ENCODE data around the gene SOSTDC1. TPM values are rescaled to one million over a fixed set of nuclear protein-coding genes. Genes with fewer than 3 reads are reported as not detected.
"Not testable (repeated sequence)": the region's sequence is repeated elsewhere in the genome, so short reads cannot be mapped to it uniquely, and the experiment has no call there.

Gene SOSTDC1
- polyA plus RNA-seq, 6 donors from 2014 or later = not detected

- Mint-ChIP-seq H3K27ac (no peak overlapping the region), H3K27me3 (peaks cover 0 to 8% (median 4%) of the 10 kb centered on the region in 3 donors), H3K4me1 (no peaks in the 10 kb centered on the region), H3K36me3 (no peaks in the 10 kb centered on the region), H3K4me3 (no peak overlapping the region), H3K9me3 (no peaks in the 10 kb centered on the region)
- ATAC-seq (ENCODE audit: low read depth in 2 of 2) = no peak
- DNase-seq = no peak
Observed at GRCh38 chr7:16447876-16448275, 17.7 kb downstream of the SOSTDC1 start.

- Mint-ChIP-seq H3K27ac (no peak overlapping the region), H3K36me3 (no peaks in the 10 kb centered on the region), H3K4me1 (no peaks in the 10 kb centered on the region), H3K27me3 (peaks cover 0 to 2% (median 0%) of the 10 kb centered on the region in 3 donors), H3K9me3 (no peaks in the 10 kb centered on the region), H3K4me3 (no peak overlapping the region)
- DNase-seq (no peak), ATAC-seq (ENCODE audit: low read depth in 2 of 2) (no peak)
Observed at GRCh38 chr7:16446508-16446907, 19.0 kb downstream of the SOSTDC1 start.

- not testable (repeated sequence) for H3K4me1 Mint-ChIP-seq; H3K36me3 Mint-ChIP-seq; H3K4me3 Mint-ChIP-seq; DNase-seq; H3K27me3 Mint-ChIP-seq; H3K27ac Mint-ChIP-seq; ATAC-seq (ENCODE audit: low read depth in 2 of 2); H3K9me3 Mint-ChIP-seq
Observed at GRCh38 chr7:16443871-16444270, 21.7 kb downstream of the SOSTDC1 start.

- no peaks in the 10 kb centered on the region for H3K9me3 Mint-ChIP-seq
- no peak overlapping the region for H3K4me3 Mint-ChIP-seq
- ATAC-seq (ENCODE audit: low read depth in 2 of 2) (no peak), DNase-seq (no peak)
- no peaks in the 10 kb centered on the region for H3K36me3 Mint-ChIP-seq
- H3K4me1 Mint-ChIP-seq = no peaks in the 10 kb centered on the region
- H3K27ac Mint-ChIP-seq = no peak overlapping the region
- H3K27me3 Mint-ChIP-seq = no peaks in the 10 kb centered on the region
Observed at GRCh38 chr7:16438988-16439387, 26.6 kb downstream of the SOSTDC1 start.

- H3K27ac Mint-ChIP-seq = peak overlapping the region in 1 of 6 donors; percentile 76
- H3K9me3 Mint-ChIP-seq = no peaks in the 10 kb centered on the region
- H3K4me1 Mint-ChIP-seq = no peaks in the 10 kb centered on the region
- H3K36me3 Mint-ChIP-seq = no peaks in the 10 kb centered on the region
- no peak for ATAC-seq (ENCODE audit: low read depth in 2 of 2)
- H3K4me3 Mint-ChIP-seq = no peak overlapping the region
- no peak for DNase-seq
- H3K27me3 Mint-ChIP-seq = no peaks in the 10 kb centered on the region
Observed at GRCh38 chr7:16436306-16436705, 29.2 kb downstream of the SOSTDC1 start.

- H3K27me3 Mint-ChIP-seq = peaks cover 0 to 6% (median 0%) of the 10 kb centered on the region in 3 donors
- DNase-seq (no peak), ATAC-seq (ENCODE audit: low read depth in 2 of 2) (no peak)
- H3K4me3 Mint-ChIP-seq = no peak overlapping the region
- H3K9me3 Mint-ChIP-seq = no peaks in the 10 kb centered on the region
- H3K36me3 Mint-ChIP-seq = no peaks in the 10 kb centered on the region
- no peaks in the 10 kb centered on the region for H3K4me1 Mint-ChIP-seq
- no peak overlapping the region for H3K27ac Mint-ChIP-seq
Observed at GRCh38 chr7:16433568-16434122, 31.9 kb downstream of the SOSTDC1 start.

GRCh38 chr7:16432425-16432731 lies 33.2 kb downstream of the SOSTDC1 start:
- DNase-seq = no peak

GRCh38 chr7:16431646-16432424 lies 33.7 kb downstream of the SOSTDC1 start:
- Mint-ChIP-seq H3K27ac (no peak overlapping the region), H3K4me1 (no peaks in the 10 kb centered on the region), H3K4me3 (no peak overlapping the region), H3K36me3 (no peaks in the 10 kb centered on the region), H3K9me3 (no peaks in the 10 kb centered on the region), H3K27me3 (peaks cover 0 to 9% (median 0%) of the 10 kb centered on the region in 3 donors)
- ATAC-seq (ENCODE audit: low read depth in 2 of 2) (peak; percentile 69 to 73), DNase-seq (peak; percentile 8)

More at GRCh38 chr7:16432425-16432731, 33.2 kb downstream of the SOSTDC1 start:
- no peak for ATAC-seq (ENCODE audit: low read depth in 2 of 2)
- peaks cover 0 to 9% (median 0%) of the 10 kb centered on the region in 3 donors for H3K27me3 Mint-ChIP-seq
- no peaks in the 10 kb centered on the region for H3K36me3 Mint-ChIP-seq
- H3K27ac Mint-ChIP-seq = no peak overlapping the region
- no peaks in the 10 kb centered on the region for H3K4me1 Mint-ChIP-seq
- no peaks in the 10 kb centered on the region for H3K9me3 Mint-ChIP-seq
- H3K4me3 Mint-ChIP-seq = no peak overlapping the region

- H3K27ac Mint-ChIP-seq = no peak overlapping the region
- peaks cover 0 to 9% (median 0%) of the 10 kb centered on the region in 3 donors for H3K27me3 Mint-ChIP-seq
- no peaks in the 10 kb centered on the region for H3K36me3 Mint-ChIP-seq
- no peak for DNase-seq
- H3K9me3 Mint-ChIP-seq = no peaks in the 10 kb centered on the region
- H3K4me3 Mint-ChIP-seq = no peak overlapping the region
- no peaks in the 10 kb centered on the region for H3K4me1 Mint-ChIP-seq
- ATAC-seq (ENCODE audit: low read depth in 2 of 2) = no peak
Observed at GRCh38 chr7:16430133-16430532, 35.4 kb downstream of the SOSTDC1 start.

GRCh38 chr7:16428672-16429071 lies 36.9 kb downstream of the SOSTDC1 start:
- no peaks in the 10 kb centered on the region for H3K36me3 Mint-ChIP-seq
- no peak overlapping the region for H3K27ac Mint-ChIP-seq
- no peak for ATAC-seq (ENCODE audit: low read depth in 2 of 2)
- DNase-seq = no peak
- no peak overlapping the region for H3K4me3 Mint-ChIP-seq
- H3K4me1 Mint-ChIP-seq = no peaks in the 10 kb centered on the region
- H3K27me3 Mint-ChIP-seq = peaks cover 0 to 9% (median 0%) of the 10 kb centered on the region in 3 donors
- no peaks in the 10 kb centered on the region for H3K9me3 Mint-ChIP-seq

GRCh38 chr7:16428182-16428581 lies 37.4 kb downstream of the SOSTDC1 start:
- Mint-ChIP-seq H3K4me3 (no peak overlapping the region), H3K27me3 (peaks cover 0 to 9% (median 0%) of the 10 kb centered on the region in 3 donors), H3K36me3 (no peaks in the 10 kb centered on the region), H3K27ac (no peak overlapping the region), H3K4me1 (no peaks in the 10 kb centered on the region), H3K9me3 (no peaks in the 10 kb centered on the region)
- no peak for ATAC-seq (ENCODE audit: low read depth in 2 of 2)
- no peak for DNase-seq

GRCh38 chr7:16423761-16424160 lies 41.8 kb downstream of the SOSTDC1 start:
- no peaks in the 10 kb centered on the region for H3K36me3 Mint-ChIP-seq
- no peak overlapping the region for H3K4me3 Mint-ChIP-seq
- no peak overlapping the region for H3K27ac Mint-ChIP-seq
- no peaks in the 10 kb centered on the region for H3K9me3 Mint-ChIP-seq
- ATAC-seq (ENCODE audit: low read depth in 2 of 2) (no peak), DNase-seq (no peak)
- peaks cover 0 to 4% (median 0%) of the 10 kb centered on the region in 3 donors for H3K27me3 Mint-ChIP-seq
- peaks cover 11 to 16% (median 12%) of the 10 kb centered on the region in 3 donors for H3K4me1 Mint-ChIP-seq

- ATAC-seq (ENCODE audit: low read depth in 2 of 2) (no peak), DNase-seq (no peak)
- Mint-ChIP-seq H3K4me3 (peak overlapping the region in 5 of 8 donors; percentile 39 to 83 (median 48)), H3K27me3 (no peaks in the 10 kb centered on the region), H3K9me3 (no peaks in the 10 kb centered on the region), H3K4me1 (peaks cover 11 to 16% (median 12%) of the 10 kb centered on the region in 3 donors), H3K27ac (peak overlapping the region in 3 of 6 donors; percentile 18 to 74 (median 30)), H3K36me3 (no peaks in the 10 kb centered on the region)
Observed at GRCh38 chr7:16422917-16423316, 42.6 kb downstream of the SOSTDC1 start.

GRCh38 chr7:16422103-16422435 lies 43.5 kb downstream of the SOSTDC1 start:
- H3K27ac Mint-ChIP-seq = peak overlapping the region in 1 of 6 donors; percentile 60
- ATAC-seq (ENCODE audit: low read depth in 2 of 2) (no peak), DNase-seq (no peak)
- no peaks in the 10 kb centered on the region for H3K36me3 Mint-ChIP-seq
- peaks cover 11 to 16% (median 12%) of the 10 kb centered on the region in 3 donors for H3K4me1 Mint-ChIP-seq
- peak overlapping the region; percentile 66 to 97 (median 78) for H3K4me3 Mint-ChIP-seq
- H3K9me3 Mint-ChIP-seq = no peaks in the 10 kb centered on the region
- no peaks in the 10 kb centered on the region for H3K27me3 Mint-ChIP-seq
